GM19372 (cell line): ENCODE data around the gene SIDT2.
A peak's percentile ranks its signal among the peaks of the same experiment; 100 is the strongest.
"Not testable (repeated sequence)": the region's sequence is repeated elsewhere in the genome, so short reads cannot be mapped to it uniquely, and the experiment has no call there.

ENCODE experiments used
- ATAC-seq: cut with Tn5 transposase; IDR thresholded peaks from one replicate; pipeline ENCODE4 v1.9.1; 2021; ENCODE audit warnings: mild to moderate bottlenecking, low read depth, moderate library complexity; ENCODE audit not compliant: unreplicated experiment

Gene SIDT2

GRCh38 chr11:117178210-117179034 is at the start of gene SIDT2:
Gene SIDT2, plus strand, starts transcription at chr11:117178743. Its CDS starts 521 bp downstream, at chr11:117179264.
- ATAC-seq, result peak; percentile 94

- not testable (repeated sequence) for ATAC-seq
Measured at GRCh38 chr11:117130396-117130795, 48.1 kb upstream of the SIDT2 start.

DNA sequence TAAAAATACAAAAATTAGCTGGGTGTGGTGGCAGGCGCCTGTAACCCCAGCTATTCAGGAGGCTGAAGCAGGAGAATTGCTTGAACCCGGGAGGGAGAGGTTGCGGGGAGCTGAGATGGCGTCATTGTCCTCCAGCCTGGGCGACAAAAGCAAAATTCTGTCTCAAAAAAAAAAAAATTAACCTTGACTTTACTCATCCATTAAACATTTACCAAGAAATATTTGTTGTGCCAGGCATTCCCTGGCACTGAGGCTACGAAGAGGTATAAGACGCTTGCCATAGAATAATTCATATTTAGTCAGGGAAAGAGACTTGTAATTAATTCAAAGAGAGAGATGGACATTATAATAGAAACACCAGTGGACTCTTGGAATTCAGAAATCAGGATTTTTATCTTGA is 47.7 kb upstream of the SIDT2 start:
- ATAC-seq, result no peak

- no peak for ATAC-seq
Measured at GRCh38 chr11:117134431-117134830, 44.1 kb upstream of the SIDT2 start.

GRCh38 chr11:117134979-117135378 is 43.6 kb upstream of the SIDT2 start:
- not testable (repeated sequence) for ATAC-seq

GRCh38 chr11:117137223-117138086 is 41.1 kb upstream of the SIDT2 start:
- not testable (repeated sequence) for ATAC-seq

DNA sequence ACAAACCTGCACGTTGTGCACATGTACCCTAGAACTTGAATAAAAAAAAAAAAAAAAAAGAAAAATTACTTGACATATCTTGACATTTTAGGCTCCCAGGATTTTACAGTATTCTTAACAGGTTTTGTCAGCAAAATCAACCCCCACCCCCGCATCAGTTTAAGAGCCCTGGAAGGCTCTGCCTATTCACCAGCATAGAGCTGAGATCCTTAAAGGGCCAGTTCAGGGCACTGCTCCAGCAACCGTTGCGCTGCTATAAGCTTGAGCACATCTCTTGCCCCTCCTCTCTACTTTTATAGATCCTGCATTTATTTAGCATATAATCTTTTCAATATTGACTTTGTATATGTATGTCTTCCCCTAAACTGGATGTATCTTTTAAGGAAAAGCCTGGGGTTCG is 35.2 kb upstream of the SIDT2 start:
- no peak for ATAC-seq

DNA sequence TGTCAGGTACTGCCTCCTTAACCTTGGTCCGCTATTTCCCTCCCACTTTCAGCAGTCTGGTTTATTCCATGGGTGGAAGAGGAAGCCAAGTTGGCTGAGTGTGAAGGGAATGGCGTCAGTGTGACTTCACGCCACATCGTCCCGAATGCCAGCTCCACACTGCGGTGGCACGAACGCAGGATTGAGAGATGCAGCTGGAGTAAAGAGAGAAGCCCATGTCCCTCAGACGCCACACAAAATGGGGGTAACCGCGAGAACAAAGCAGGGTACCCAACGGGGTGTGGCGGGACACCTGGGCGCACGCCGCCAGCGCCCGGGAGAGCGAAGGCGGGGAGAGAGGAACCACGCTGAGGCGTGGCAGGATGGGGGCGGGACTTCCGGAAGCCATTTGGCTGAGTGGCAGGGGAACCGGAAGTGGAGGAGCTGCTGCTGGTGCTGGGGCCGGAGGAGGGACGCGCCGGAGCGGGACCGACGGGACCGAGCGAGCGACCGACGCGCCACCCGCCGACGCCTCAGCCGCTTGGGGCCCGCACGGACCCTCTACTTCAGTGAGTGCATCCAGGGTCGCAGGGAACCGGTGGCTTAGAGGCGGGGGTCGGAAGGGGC is 34.6 kb upstream of the SIDT2 start, which contains the start of gene PAFAH1B2:
Gene PAFAH1B2, plus strand, starts transcription at position 417 of the 606 bp plus-strand sequence. CDS start 8,161 bp downstream, outside the sequence.
- ATAC-seq, result peak; percentile 94

DNA sequence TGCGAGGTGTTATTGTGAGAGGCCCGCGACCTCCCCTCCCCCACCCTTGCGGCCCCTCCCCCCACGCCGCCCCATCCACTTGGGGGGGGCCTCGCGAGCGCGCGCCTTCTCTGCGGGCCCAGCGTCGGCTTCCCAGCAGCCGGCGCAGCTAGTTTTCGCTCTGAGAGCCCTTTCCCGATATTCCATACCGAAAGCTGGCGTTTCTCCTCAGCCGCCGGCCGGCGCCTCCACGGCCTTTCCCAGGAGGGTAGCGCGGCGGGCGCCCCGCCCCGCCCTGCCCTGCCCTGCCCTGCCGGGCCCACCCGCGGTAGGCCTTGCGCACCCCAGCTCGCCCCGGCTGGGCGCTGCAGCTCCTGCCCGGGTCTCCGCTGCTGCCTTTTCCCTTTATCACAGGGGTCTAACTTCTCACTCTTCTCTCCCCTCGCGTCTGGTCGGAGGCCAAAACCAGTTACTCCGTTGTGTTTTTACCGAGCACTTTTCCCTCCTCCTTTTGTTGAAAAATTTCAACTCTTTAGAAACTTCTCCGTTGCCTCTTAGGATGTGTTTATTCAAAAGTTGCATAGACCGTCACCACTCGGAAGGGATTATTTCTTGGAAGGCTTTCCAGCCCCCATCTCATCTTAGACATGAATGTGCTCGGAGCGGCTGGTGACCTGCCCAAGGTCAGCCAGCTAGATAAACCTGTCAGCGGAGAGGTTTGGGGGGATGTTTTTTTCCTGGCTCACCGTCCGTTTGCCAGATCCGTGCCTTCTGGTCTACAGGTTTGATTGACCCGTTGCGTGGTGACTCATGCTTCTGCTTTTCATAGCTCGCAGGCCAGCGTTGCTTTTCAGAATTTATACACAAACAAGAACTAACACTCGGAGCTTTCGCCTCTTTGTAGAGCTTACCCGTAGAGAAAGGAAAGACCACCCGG is 33.8 kb upstream of the SIDT2 start:
- peak; percentile 37 for ATAC-seq

DNA sequence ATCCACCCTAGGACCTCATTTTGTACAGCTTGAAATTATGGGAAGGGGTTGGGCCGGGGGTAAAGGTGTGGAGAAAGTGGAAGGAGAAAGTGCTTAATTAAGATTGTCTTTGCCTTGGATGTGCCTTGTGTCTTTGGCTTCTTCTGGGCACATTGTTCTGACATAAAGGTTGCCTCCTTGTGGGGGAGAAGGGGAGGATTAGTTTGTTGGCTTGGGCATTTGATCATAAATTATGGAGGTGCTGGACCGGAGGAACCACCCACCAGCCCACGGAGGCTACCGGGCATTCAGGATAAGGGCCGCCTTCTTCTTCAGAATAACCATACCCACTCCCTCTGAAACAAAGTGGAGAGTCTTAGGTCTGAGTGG is 33.2 kb upstream of the SIDT2 start:
- ATAC-seq, result no peak

DNA sequence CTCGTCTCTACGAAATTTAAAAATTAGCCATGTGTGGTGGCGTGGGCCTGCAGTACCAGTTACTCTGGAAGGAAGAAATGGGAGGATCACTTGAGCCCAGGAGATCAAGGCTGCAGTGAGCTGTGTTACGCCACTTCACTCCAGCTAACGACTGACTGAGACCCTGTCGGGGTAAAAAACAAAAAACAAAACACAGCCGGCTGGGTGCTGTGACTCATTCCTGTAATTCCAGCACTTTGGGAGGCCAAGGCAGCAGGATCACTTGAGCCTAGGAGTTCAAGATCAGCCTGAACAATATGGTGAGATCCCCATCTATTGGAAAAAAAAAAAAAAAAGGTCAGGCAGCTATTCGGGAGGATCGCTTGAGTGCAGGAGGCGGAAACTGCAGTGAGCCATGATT is 32.0 kb upstream of the SIDT2 start:
- no peak for ATAC-seq

DNA sequence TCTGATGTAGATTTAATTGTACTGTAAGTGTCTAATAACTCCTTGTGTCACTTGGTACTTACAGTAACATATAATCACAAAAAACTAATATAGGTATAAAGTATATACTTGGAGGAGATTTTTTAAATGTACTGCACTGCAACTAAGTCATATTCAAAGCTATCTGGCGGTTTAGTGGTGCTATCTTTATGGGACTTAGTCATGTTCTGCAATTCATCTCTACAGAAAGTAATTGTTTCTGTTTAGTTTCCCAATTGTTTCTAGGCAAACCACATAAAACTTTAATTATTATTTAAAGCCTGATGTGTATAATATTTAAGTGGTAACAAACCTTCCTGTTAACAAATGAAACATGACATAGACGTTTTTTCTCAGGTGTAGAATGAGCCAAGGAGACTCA is 26.5 kb upstream of the SIDT2 start:
- ATAC-seq, result no peak

DNA sequence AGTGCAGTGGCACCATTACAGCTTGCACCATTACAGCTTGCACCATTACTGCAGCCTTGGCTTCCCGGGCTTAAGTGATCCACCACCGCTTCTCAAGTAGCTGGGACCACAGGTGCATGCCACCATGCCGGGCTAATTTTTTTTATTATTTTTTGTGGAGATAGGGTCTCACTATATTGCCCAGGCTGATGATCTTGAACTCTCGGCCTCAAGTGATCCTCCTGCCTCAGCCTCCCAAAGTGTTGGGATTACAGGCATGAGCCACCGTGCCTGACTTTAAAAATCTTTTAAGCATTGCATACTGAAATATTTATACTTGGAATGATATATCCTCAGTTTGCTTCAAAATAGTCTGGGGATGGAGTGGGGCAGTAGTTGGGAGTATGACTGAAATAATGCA is 24.1 kb upstream of the SIDT2 start:
- ATAC-seq, result no peak

GRCh38 chr11:117157507-117157906 is 21.0 kb upstream of the SIDT2 start:
- no peak for ATAC-seq

DNA sequence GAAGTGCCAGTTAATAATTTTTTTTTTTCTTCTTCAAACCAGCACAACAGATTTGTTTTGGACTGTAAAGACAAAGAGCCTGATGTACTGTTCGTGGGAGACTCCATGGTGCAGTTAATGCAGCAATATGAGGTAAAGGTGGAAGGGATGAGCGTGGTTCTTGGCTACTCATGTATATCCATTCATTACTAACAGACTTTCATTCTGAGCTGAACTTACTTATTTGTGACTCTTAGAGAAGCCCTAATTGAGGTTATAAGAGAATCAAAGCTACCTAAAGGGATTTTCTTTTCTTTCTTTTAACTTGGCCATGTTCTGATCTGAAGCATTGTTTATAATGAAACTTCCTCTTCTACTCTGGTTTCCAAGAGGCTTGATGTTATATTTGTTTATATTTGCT is 18.7 kb upstream of the SIDT2 start:
- ATAC-seq, result no peak

DNA sequence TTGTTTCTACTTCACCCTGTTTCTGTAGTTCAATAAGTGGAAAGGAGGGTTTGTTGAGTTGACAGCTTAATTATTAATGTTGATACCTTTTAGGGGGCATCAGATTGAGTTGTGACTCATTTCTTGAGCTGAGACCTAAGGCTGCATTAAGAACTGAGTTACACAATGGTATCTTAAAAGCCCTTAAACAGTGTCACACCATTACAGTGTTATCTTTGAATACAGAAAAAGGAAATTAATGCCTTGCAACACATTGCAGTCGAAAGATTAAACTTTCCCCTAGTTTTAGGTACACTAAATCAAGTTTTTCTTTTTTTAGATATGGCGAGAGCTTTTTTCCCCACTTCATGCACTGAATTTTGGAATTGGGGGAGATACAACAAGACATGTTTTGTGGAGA is 17.7 kb upstream of the SIDT2 start:
- ATAC-seq, result no peak

- ATAC-seq, result no peak
Measured at GRCh38 chr11:117166491-117166890, 12.1 kb upstream of the SIDT2 start.

DNA sequence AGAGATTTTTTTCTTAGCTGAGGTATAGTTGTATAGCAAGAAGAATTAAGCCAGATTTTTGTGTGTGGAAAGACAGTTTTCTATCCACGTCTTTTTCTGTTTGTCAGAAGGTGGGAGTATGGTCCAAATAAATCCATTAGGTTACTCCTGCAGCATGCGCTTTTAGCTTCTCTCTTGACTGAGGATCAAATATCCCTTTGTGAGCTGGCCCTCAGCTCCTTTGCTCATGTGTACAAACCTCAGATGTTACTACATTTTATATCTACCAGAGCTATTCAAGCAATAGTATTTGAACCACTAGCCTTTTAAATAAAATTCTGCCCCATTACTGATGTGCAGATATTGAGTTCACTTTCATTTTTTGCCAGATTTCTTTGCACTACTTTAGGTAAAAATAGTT is 8.8 kb upstream of the SIDT2 start:
- no peak for ATAC-seq

- no peak for ATAC-seq
Measured at GRCh38 chr11:117170210-117170609, 8.3 kb upstream of the SIDT2 start.

GRCh38 chr11:117171007-117171403 is 7.5 kb upstream of the SIDT2 start:
- no peak for ATAC-seq
